ENCODE results near the gene CACNA1S. TPM values are rescaled to one million over a fixed set of nuclear protein-coding genes. Genes with fewer than 3 reads are reported as not detected.

The CACNA1S gene
- not detected in 2 replicates for total RNA-seq

DNA sequence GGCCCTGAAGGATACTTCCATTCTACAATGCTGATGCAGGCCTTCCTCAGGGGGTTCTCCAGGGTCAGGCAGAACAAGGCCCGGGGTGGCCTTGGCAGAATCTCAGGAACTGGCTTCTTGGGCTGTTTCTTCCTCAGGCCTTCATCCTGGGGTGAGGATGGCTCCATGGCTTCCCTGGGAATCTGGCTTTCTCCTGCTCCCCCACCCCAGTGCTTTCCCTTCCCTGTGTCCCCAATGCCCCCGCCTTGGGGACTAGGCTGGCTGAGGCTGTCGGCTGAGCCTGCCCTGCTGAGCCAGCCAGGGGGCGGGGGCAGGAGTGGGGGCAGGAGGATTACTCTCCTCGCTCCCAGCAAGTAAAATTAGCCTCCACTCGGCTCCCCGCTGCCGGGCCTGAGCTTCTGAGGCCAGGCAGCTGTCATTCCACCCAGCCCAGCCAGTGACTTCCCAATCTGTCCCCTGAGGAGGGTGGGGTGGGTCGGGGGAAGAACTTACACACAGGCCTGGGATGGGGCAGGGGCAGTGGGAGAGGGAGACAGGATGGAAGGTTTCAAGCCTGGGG is at the start of gene CACNA1S:
CACNA1S (minus strand) TSS at position 254 of the 559 bp plus-strand sequence; CDS start at position 167, 87 bp downstream.

DNA sequence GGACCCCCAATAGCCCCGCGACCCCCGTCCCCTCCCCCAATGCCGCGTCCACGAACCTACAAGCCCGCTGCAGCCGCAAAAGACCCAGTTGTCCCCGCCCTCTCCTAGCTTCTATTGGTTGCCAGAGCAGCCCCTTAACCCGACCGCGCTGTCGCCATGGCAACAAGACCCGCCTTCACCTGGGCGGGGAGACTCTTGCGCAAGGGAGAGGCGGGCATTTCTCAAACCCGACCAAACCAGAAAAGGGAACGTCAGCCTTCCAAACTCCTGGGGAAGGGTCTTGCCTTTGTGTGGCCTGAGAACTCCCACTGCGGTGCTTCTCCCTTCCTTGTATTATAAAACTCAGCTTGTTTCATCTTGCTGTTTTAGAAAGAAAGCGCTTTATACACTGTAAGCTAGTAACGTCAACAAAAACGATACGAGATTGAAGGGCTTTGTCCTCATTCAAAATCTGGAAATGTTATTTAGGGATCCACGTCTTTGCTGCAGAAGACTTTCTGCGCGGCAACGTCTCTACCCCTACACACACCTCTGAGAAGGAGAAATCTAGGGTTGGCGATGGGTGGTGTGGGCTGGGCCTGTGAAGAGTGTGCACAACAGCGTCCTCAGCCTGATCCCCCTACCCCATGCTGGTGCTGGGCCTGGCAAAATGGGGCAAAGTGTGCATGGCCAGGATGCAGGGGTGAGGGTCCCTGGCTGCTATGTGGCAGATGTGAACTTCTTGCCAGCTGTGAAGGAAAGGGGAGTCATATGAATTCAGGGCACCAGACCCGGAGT is 42.4 kb upstream of the CACNA1S start, which contains the start of gene TMEM9:
TMEM9 (minus strand) TSS at position 86 of the 777 bp plus-strand sequence. CDS start 551 bp downstream, outside the sequence.

DNA sequence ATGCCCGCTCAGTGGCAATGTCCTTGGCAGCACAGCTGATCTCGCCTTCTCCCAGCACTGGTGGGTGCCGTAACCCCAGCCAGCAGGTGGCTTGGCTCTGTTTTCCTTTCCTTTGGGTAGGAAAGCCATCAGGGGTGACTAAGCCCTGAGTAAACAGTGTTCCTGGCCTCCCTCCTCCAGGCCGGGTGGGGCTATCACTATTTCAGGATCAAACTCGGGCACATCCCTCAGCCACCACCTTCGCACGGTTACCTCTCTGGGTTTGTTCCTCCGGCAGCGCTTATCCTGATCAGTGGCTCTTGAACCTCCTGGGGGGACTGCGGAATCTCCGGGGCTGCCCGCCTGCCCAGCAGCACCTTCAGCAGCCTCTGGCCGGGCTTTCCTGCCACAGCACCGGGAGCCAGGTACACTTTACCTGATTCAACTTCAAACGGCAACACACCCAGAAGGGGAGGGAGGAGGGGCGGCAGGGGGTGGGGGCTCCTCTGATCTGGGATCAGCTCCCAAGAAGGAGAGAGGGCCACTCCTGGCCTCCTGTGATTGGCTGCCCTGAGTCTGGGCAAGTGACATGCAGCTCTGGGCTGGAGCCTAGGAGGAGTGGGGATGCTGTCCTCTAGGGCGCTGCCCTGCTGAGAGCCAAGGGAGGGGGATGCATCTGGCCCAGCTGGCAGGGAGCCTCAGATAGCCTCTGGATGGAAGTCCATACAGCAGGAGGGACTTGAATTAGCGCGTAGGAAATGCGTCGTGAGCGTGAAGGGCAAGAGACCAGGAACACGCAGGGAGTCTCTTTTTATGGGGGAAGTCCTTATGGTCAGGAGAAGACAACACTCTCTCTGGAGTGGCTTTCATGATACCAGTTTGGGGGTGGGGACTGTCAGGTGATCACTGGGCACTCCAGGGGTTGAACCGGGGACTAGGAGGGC is 14.9 kb upstream of the CACNA1S start, which contains the start of gene ASCL5:
ASCL5 (minus strand) TSS at position 353 of the 923 bp plus-strand sequence. CDS start 11,812 bp downstream, outside the sequence.

DNA sequence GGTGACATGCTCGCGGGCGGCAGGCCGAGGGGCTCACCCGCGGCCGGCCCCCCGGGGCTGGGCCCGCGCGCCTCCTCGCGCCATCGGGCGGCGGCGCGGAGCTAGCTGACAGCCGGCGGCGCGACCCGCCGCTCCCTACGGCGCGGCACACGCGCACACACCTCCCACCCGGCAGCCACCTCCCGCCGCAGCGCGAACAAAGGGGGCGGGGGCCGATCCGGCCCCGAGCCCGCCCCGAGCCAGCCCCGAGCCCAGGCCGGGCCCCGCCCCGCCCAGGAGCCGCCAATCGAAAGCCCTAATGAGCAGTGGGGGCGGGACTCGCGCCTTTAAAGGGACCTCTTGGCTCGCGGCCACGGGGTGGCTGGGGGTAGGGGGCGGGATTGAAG is 88.7 kb downstream of the CACNA1S start, which contains the start of gene KIF21B:
KIF21B (minus strand) TSS at position 198 of the 386 bp plus-strand sequence. CDS start 331 bp downstream, outside the sequence.

Other genes starting within 250 kb of the CACNA1S start
- gene GPR25, start 239.4 kb downstream of the CACNA1S start, total RNA-seq: not detected in 2 replicates
- 2.4 and 6.9 TPM in 2 replicates for gene INAVA, start 217.5 kb downstream of the CACNA1S start, total RNA-seq
- gene KIF21B, start 88.7 kb downstream of the CACNA1S start, total RNA-seq: under 0.01 and 0.22 TPM in 2 replicates
- gene ASCL5, start 14.8 kb upstream of the CACNA1S start, total RNA-seq: not detected in 2 replicates
- gene TMEM9, start 42.0 kb upstream of the CACNA1S start, total RNA-seq: 44.0 and 53.1 TPM in 2 replicates
- gene IGFN1, start 78.4 kb upstream of the CACNA1S start, total RNA-seq: not detected in 2 replicates
- 48.3 and 106 TPM in 2 replicates for gene PKP1, start 171.1 kb upstream of the CACNA1S start, total RNA-seq

All from placental epithelial cell (primary cell).